WTC11 (cell line): Measurements from ENCODE around the gene RPGR.

Experiments used
- ESRRA ChIP-seq: sonication (generic); formaldehyde crosslinking; IDR thresholded peaks from 2 replicates; pipeline ENCODE4 v1.8.1; 2022; ENCODE audit warnings: mild to moderate bottlenecking, missing genetic modification reagents, borderline replicate concordance
- KAT7 ChIP-seq: sonication (generic); formaldehyde crosslinking; IDR thresholded peaks from 2 replicates; pipeline ENCODE4 v1.8.1; 2023; ENCODE audit warnings: missing genetic modification reagents, mild to moderate bottlenecking, borderline replicate concordance
- NR2C2 ChIP-seq: sonication (generic); formaldehyde crosslinking; IDR thresholded peaks from 2 replicates; pipeline ENCODE4 v1.8.0; 2022; ENCODE audit warnings: mild to moderate bottlenecking, missing genetic modification reagents
- TCF7 ChIP-seq: sonication (generic); formaldehyde crosslinking; IDR thresholded peaks from 2 replicates; pipeline ENCODE4 v1.8.0; 2022; ENCODE audit warnings: mild to moderate bottlenecking, low read depth, missing genetic modification reagents, moderate library complexity
- TEAD1 ChIP-seq: sonication (generic); formaldehyde crosslinking; IDR thresholded peaks from 2 replicates; pipeline ENCODE4 v1.8.0; 2022; ENCODE audit warnings: mild to moderate bottlenecking, missing genetic modification reagents
- ZNF121 ChIP-seq: sonication (generic); formaldehyde crosslinking; IDR thresholded peaks from 2 replicates; pipeline ENCODE4 v1.8.0; 2023; ENCODE audit warnings: missing genetic modification reagents
- ZNF423 ChIP-seq: fragments of 250-450 bp; sonication (Bioruptor Pico); IDR thresholded peaks from 2 replicates; pipeline ENCODE4 v2.1.2; 2022; ENCODE audit warnings: mild to moderate bottlenecking, moderate library complexity
- TF ChIP-seq, protein P1 (sequence below): fragments of 200-600 bp; IDR thresholded peaks from 2 replicates; pipeline ENCODE4 v1.8.0; 2022; ENCODE audit warnings: antibody characterized with exemption
- TF ChIP-seq, protein P2 (sequence below): sonication (generic); formaldehyde crosslinking; IDR thresholded peaks from 2 replicates; pipeline ENCODE4 v1.8.1; 2022; ENCODE audit warnings: mild to moderate bottlenecking, moderate library complexity, missing genetic modification reagents
- TF ChIP-seq, protein P3 (sequence below): sonication (generic); formaldehyde crosslinking; IDR thresholded peaks from 2 replicates; pipeline ENCODE4 v1.8.0; 2022; ENCODE audit warnings: mild to moderate bottlenecking, missing genetic modification reagents
- TF ChIP-seq, protein P4 (sequence below): sonication (generic); formaldehyde crosslinking; IDR thresholded peaks from 2 replicates; pipeline ENCODE4 v1.8.1; 2022; ENCODE audit warnings: low read depth, missing genetic modification reagents, borderline replicate concordance
- TF ChIP-seq, protein P5 (sequence below): sonication (generic); formaldehyde crosslinking; IDR thresholded peaks from 2 replicates; pipeline ENCODE4 v1.8.0; 2022; ENCODE audit warnings: mild to moderate bottlenecking, missing genetic modification reagents
- TF ChIP-seq, protein P6 (sequence below): sonication (generic); formaldehyde crosslinking; IDR thresholded peaks from 2 replicates; pipeline ENCODE4 v1.8.0; 2022; ENCODE audit warnings: missing genetic modification reagents

DNA sequence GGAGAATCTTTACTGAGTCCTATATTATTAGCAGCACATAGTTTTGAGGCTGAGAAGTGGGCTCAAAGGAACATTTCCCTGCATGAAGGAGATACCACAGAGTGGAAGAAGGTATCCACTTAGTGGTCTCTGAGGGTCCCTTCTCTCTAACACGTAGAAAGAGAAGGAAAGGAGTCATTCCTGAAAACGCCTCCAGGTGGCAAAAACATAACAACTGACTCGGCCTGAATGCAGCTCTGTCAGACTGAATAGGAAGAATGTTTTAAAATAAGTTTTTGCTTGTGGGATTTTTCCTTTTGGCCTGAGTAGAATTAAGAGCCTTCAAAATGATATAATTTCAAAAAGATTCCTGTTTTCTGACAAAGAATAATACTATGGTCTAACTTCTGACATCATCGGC, 23.3 kb downstream of the RPGR start:
- TF ChIP-seq, protein P1, sequence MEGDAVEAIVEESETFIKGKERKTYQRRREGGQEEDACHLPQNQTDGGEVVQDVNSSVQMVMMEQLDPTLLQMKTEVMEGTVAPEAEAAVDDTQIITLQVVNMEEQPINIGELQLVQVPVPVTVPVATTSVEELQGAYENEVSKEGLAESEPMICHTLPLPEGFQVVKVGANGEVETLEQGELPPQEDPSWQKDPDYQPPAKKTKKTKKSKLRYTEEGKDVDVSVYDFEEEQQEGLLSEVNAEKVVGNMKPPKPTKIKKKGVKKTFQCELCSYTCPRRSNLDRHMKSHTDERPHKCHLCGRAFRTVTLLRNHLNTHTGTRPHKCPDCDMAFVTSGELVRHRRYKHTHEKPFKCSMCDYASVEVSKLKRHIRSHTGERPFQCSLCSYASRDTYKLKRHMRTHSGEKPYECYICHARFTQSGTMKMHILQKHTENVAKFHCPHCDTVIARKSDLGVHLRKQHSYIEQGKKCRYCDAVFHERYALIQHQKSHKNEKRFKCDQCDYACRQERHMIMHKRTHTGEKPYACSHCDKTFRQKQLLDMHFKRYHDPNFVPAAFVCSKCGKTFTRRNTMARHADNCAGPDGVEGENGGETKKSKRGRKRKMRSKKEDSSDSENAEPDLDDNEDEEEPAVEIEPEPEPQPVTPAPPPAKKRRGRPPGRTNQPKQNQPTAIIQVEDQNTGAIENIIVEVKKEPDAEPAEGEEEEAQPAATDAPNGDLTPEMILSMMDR = no peak
- TF ChIP-seq, protein P2, sequence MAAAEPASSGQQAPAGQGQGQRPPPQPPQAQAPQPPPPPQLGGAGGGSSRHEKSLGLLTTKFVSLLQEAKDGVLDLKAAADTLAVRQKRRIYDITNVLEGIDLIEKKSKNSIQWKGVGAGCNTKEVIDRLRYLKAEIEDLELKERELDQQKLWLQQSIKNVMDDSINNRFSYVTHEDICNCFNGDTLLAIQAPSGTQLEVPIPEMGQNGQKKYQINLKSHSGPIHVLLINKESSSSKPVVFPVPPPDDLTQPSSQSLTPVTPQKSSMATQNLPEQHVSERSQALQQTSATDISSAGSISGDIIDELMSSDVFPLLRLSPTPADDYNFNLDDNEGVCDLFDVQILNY (CRISPR knock-in tag) = no peak
- TF ChIP-seq, protein P3, sequence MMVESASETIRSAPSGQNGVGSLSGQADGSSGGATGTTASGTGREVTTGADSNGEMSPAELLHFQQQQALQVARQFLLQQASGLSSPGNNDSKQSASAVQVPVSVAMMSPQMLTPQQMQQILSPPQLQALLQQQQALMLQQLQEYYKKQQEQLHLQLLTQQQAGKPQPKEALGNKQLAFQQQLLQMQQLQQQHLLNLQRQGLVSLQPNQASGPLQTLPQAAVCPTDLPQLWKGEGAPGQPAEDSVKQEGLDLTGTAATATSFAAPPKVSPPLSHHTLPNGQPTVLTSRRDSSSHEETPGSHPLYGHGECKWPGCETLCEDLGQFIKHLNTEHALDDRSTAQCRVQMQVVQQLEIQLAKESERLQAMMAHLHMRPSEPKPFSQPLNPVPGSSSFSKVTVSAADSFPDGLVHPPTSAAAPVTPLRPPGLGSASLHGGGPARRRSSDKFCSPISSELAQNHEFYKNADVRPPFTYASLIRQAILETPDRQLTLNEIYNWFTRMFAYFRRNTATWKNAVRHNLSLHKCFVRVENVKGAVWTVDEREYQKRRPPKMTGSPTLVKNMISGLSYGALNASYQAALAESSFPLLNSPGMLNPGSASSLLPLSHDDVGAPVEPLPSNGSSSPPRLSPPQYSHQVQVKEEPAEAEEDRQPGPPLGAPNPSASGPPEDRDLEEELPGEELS = no peak
- TF ChIP-seq TCF7 (CRISPR knock-in tag) = no peak
- TF ChIP-seq, protein P4, sequence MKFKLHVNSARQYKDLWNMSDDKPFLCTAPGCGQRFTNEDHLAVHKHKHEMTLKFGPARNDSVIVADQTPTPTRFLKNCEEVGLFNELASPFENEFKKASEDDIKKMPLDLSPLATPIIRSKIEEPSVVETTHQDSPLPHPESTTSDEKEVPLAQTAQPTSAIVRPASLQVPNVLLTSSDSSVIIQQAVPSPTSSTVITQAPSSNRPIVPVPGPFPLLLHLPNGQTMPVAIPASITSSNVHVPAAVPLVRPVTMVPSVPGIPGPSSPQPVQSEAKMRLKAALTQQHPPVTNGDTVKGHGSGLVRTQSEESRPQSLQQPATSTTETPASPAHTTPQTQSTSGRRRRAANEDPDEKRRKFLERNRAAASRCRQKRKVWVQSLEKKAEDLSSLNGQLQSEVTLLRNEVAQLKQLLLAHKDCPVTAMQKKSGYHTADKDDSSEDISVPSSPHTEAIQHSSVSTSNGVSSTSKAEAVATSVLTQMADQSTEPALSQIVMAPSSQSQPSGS (CRISPR knock-in tag) = no peak
- TF ChIP-seq, protein P5, sequence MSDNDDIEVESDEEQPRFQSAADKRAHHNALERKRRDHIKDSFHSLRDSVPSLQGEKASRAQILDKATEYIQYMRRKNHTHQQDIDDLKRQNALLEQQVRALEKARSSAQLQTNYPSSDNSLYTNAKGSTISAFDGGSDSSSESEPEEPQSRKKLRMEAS (CRISPR knock-in tag) = no peak
- TF ChIP-seq ESRRA (CRISPR knock-in tag) = no peak
- no peak for TF ChIP-seq ZNF423 (CRISPR knock-in tag)
- TF ChIP-seq, protein P6, sequence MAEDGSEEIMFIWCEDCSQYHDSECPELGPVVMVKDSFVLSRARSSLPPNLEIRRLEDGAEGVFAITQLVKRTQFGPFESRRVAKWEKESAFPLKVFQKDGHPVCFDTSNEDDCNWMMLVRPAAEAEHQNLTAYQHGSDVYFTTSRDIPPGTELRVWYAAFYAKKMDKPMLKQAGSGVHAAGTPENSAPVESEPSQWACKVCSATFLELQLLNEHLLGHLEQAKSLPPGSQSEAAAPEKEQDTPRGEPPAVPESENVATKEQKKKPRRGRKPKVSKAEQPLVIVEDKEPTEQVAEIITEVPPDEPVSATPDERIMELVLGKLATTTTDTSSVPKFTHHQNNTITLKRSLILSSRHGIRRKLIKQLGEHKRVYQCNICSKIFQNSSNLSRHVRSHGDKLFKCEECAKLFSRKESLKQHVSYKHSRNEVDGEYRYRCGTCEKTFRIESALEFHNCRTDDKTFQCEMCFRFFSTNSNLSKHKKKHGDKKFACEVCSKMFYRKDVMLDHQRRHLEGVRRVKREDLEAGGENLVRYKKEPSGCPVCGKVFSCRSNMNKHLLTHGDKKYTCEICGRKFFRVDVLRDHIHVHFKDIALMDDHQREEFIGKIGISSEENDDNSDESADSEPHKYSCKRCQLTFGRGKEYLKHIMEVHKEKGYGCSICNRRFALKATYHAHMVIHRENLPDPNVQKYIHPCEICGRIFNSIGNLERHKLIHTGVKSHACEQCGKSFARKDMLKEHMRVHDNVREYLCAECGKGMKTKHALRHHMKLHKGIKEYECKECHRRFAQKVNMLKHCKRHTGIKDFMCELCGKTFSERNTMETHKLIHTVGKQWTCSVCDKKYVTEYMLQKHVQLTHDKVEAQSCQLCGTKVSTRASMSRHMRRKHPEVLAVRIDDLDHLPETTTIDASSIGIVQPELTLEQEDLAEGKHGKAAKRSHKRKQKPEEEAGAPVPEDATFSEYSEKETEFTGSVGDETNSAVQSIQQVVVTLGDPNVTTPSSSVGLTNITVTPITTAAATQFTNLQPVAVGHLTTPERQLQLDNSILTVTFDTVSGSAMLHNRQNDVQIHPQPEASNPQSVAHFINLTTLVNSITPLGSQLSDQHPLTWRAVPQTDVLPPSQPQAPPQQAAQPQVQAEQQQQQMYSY (CRISPR knock-in tag) = no peak
- no peak for TF ChIP-seq TEAD1 (CRISPR knock-in tag)
- no peak for TF ChIP-seq ZNF121 (CRISPR knock-in tag)
- no peak for TF ChIP-seq KAT7 (CRISPR knock-in tag)
- no peak for TF ChIP-seq NR2C2
